H54 (cell line): ENCODE results near the gene MRGPRD.

Experiments
- DNase-seq: peaks from one replicate; pipeline ENCODE4 v3.0.0; 2011; ENCODE audit warnings: low spot score, mixed read lengths; ENCODE audit not compliant: insufficient read length
- FAIRE-seq: peaks from 3 replicates; lab custom pipeline; 2011; peaks lifted over from hg19 to GRCh38; lab: Jason Lieb, UNC
- POLR2A ChIP-seq: IDR thresholded peaks from 2 replicates; pipeline ENCODE4 v1.6.1; 2011; ENCODE audit warnings: low read depth, mild to moderate bottlenecking, low read length

The MRGPRD gene

GRCh38 chr11:68980776-68981065, at the start of gene MRGPRD:
MRGPRD (minus strand) TSS chr11:68980986; CDS start chr11:68980986, 0 bp downstream.
- DNase-seq, result no peak
- FAIRE-seq, result no peak
- no peak for TF ChIP-seq POLR2A

GRCh38 chr11:69030301-69030700, 49.5 kb upstream of the MRGPRD start:
- no peak for DNase-seq
- no peak for FAIRE-seq
- no peak for TF ChIP-seq POLR2A

GRCh38 chr11:69027704-69028372, 47.1 kb upstream of the MRGPRD start:
- FAIRE-seq, result no peak
- no peak for DNase-seq
- no peak for TF ChIP-seq POLR2A

- FAIRE-seq, result no peak
- no peak for TF ChIP-seq POLR2A
- no peak for DNase-seq
These were observed 43.7 kb upstream of the MRGPRD start for GRCh38 chr11:69024509-69024908.

GRCh38 chr11:69022260-69022659, 41.5 kb upstream of the MRGPRD start:
- DNase-seq (no peak), FAIRE-seq (no peak)
- TF ChIP-seq POLR2A, result no peak

- FAIRE-seq (no peak), DNase-seq (no peak)
- TF ChIP-seq POLR2A, result no peak
These were observed 38.1 kb upstream of the MRGPRD start for GRCh38 chr11:69018924-69019323.

GRCh38 chr11:69017951-69018350, 37.2 kb upstream of the MRGPRD start:
- DNase-seq (no peak), FAIRE-seq (no peak)
- no peak for TF ChIP-seq POLR2A

- no peak for TF ChIP-seq POLR2A
- FAIRE-seq (no peak), DNase-seq (no peak)
These were observed 34.2 kb upstream of the MRGPRD start for GRCh38 chr11:69014898-69015549.

GRCh38 chr11:69014084-69014851, 33.5 kb upstream of the MRGPRD start:
- no peak for TF ChIP-seq POLR2A
- FAIRE-seq (no peak), DNase-seq (no peak)

- no peak for DNase-seq
- no peak for TF ChIP-seq POLR2A
- FAIRE-seq, result no peak
These were observed 32.5 kb upstream of the MRGPRD start, which contains the start of gene MRGPRF for GRCh38 chr11:69013009-69013951. MRGPRF (minus strand) TSS chr11:69013246; CDS start chr11:69009901, 3,345 bp downstream.

- no peak for TF ChIP-seq POLR2A
- FAIRE-seq, result no peak
- DNase-seq, result no peak
These were observed 31.6 kb upstream of the MRGPRD start for GRCh38 chr11:69012092-69013008.

- FAIRE-seq (no peak), DNase-seq (no peak)
- no peak for TF ChIP-seq POLR2A
These were observed 30.9 kb upstream of the MRGPRD start for GRCh38 chr11:69011624-69012091.
